GM18870 (cell line): ENCODE measurements around the gene SLC12A2.

Experiments used
- ATAC-seq: cut with Tn5 transposase; IDR thresholded peaks from one replicate; pipeline ENCODE4 v1.9.1; 2021; ENCODE audit warnings: moderate library complexity; ENCODE audit not compliant: unreplicated experiment

Gene SLC12A2

DNA sequence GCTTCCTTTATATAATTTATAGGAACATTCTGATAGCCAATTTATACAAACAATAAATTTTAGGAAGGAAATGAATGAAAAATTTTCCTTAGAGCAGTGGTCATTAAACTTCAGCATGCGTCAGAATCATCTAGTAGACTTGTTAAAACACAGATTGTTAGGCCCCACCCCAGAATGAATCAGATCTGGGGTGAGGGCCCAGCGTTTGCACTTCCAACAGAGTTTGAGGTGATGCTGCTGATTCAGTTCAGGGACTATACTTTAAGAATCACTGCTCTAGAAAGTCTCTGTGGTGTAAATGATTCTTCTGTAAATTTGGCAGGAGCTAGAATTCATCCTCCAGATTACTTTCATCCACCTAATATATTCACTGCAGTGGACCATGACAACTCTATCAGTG is 80.4 kb downstream of the SLC12A2 start:
- no peak for ATAC-seq

DNA sequence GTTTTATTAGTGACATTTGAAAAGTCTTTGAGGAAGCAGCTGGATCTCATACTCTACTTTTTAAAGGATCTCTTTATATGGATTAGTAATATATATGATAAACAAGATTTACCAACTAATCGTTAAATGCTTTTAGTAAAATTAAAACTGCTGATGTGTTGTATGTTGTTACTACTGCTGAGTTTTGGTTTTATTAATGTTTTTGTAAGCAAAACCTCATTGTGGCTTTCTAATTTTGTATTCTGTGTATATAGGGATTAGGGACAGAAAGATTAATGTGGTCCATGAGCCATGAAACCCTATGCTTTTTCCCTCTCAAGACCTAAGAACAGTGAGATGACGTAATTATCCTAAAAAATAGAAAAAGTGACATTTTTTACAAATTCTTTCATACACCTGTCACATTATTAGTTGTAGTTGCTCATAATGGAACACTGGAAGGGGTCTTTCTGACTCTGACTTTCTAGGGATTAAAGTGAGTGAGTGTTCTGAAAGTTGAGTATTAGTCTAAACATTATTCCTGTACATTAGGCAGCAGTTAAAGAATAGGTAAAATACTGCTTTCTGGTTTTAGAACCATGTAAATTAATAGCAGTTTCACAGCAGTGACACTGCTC is 85.9 kb downstream of the SLC12A2 start:
- no peak for ATAC-seq

DNA sequence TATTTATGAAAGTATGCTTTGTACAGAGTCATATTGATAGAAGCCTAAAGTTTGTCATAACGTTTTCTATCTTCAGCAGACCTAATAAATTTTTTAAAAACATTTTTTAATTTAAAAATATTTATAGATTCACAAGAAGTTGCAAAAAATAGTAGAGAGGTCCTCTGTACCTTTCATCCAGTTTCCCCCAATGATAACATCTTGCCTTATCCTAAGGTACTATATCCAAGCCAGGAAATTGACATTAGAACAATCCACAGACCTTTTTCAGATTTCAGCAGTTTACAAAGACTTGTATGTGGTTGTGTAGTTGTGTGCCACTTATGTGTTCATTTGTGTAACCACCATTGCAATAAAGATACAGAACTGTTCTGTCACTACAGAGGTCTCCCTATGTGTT is 88.5 kb downstream of the SLC12A2 start:
- ATAC-seq: no peak

GRCh38 chr5:128174951-128175350 is 91.4 kb downstream of the SLC12A2 start:
- no peak for ATAC-seq

GRCh38 chr5:128192368-128192767 is 108.8 kb downstream of the SLC12A2 start:
- ATAC-seq: peak; percentile 73

DNA sequence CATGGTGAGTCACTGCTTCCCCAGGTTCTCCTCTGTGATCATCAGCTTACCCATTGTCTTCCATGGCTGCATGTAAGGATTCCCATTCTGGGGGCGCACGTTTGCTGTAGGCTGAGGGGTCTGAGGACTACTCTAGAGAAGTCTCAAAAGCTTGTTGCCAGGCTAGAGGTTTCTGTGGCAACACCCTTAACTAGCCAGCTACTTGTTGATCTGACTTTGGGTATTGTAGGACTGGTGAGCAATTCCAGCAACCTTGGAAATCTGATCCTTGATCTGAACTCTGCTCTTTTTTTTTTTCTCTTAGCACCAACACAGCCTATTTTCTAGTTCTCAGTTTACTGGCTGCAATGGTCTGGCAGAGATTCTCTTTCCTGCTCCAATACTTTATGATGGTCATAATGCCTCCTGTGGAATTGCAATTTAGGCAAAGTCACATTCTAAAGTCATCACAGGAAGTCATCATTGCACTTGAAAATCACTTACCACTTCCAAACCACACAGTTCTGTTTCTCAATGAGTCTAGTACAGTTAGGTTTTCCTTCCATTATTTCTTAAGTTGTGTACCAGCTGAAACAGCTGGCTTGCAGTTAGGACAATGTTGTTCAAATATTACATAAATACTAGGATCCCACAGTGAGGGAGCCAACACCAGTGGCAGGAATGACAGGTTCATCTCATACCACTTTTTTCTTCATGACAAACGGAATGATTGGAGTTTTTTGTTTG is 110.3 kb downstream of the SLC12A2 start:
- no peak for ATAC-seq

DNA sequence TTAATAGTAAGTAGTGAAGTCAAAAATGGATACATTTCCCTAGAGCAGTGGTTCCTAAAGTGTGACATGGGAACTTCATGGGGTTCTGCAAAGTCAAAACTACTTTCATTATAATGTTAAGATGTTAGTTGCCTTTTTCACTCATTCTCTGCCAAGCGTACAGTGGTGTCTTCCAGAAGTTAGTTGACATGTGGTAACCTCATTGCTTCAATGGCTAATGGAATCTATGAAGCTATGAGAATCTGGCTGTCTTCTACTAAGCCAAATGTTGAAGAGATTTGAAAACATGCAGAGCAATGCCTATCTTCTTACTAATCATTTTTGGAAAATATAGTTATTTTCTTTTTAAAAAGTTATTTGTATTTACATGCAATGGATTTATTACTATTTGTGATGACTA is 111.8 kb downstream of the SLC12A2 start:
- no peak for ATAC-seq

DNA sequence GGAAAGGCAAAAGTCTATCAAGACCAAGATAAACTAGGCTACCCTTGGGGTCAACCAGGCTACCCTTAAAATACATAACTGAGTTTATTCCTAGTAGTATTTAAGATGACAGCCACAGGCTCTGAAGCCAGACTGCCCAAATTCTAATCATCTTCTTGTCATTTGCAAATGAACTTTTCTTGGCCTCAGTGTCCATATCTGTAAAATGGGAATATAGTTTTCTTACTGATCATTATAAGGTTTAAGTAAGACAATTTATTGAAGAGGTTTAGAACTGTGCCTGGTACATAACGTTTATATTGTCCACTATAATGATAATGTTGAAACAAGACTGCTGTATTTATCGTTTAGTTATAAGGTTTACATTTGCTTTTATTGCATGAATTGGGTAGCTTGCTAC is 112.5 kb downstream of the SLC12A2 start:
- ATAC-seq: no peak

DNA sequence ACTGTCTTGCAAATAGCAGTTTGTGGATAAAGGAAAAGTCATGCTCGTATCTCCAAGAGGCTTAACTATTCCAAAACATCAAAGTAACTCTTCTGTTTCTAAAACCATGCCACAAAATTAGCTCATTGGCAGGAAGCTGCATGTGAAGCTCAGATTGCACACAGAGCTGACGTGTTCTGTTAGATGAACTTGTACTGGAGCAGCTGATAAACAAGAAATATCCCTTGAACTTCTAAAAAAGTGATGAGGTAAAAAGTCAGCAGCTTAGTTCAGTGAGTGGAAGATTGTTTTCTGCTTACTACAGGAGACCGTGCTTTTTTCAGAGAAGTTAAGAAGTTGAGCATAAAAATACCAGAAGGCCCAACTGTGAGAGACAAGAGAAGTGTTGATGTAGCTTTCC is 113.2 kb downstream of the SLC12A2 start:
- no peak for ATAC-seq

- ATAC-seq: peak; percentile 45
Measured at GRCh38 chr5:128197896-128198522, 114.4 kb downstream of the SLC12A2 start.

GRCh38 chr5:128199104-128199503 is 115.5 kb downstream of the SLC12A2 start:
- no peak for ATAC-seq

DNA sequence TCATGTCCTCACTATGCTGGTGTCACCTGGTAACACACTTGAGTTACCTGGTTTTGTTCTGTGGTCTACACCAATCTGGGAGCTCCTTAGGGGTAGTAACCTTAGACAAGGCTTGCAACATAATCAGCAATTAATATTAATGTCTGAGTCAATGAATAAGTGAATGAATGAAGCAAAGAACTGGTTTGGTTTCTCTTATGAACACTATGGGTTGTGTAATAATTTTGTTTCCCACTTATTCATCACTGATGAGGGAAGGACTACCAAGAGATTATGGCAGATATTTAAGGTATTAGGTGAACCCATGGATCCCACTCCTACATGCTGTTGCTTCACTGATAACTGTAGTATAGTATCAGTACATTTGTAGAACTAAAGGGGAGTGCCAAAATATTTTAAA is 116.0 kb downstream of the SLC12A2 start:
- no peak for ATAC-seq

- peak; percentile 77 for ATAC-seq
Measured at GRCh38 chr5:128201065-128201926, 117.7 kb downstream of the SLC12A2 start.

DNA sequence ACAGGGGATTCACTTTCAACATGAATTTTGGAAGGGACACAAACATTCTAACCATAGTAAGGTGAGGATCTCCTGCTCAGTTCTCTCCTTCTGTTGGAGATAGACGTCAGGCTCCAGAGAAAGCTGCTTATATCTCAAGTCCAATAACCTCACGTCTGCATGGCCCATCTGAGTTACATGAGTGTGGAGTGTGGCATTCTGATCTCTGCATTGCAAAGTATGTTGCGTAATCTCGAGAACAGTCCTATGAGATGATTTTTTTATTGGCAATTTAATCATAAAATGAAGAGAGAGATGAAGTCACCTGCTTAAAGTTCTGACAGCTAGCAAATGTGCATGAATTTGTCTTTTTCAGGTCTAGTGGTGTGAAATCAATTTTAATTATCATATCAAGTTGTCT is 118.8 kb downstream of the SLC12A2 start:
- no peak for ATAC-seq

DNA sequence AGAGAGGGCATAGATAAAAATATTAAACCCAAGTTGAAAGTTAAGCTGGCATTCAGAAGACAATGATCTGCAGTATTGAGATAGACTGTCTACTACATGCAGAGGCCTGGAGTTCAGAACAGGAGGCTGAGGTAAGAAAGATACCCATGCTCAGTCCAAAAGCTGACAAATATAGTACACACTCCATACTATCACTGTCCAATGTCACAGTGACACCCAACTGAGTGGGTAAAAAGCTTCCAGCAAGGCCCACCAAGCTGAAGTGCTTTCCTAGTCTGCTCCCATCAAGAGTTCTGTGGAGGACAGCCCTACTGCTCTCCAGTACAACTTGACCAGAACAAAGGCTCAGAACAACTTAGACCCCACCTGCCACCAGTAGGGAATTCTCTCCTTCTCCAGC is 124.9 kb downstream of the SLC12A2 start:
- no peak for ATAC-seq

GRCh38 chr5:128212191-128212806 is 128.7 kb downstream of the SLC12A2 start:
- no peak for ATAC-seq

DNA sequence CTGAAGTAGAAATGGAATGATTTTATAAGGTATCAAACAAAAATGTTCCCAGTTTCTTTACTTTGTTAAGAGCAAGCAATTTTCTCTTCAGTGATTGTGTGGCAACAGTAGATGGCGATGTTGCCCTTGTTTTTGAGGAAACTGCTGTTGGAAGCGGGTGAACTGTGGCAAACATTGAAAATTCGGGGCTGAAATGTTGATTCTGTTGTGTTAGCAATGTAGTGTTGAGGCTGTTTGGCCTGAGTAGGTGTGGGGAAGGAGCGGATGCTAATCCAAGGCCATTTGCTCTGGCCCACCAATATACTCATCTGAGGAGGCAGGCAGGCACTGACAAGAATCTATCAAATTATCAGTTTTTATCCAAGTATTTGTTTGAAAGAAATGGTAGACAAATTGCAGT is 129.8 kb downstream of the SLC12A2 start:
- ATAC-seq: peak; percentile 74

- no peak for ATAC-seq
Measured at GRCh38 chr5:128213833-128214232, 130.3 kb downstream of the SLC12A2 start.

DNA sequence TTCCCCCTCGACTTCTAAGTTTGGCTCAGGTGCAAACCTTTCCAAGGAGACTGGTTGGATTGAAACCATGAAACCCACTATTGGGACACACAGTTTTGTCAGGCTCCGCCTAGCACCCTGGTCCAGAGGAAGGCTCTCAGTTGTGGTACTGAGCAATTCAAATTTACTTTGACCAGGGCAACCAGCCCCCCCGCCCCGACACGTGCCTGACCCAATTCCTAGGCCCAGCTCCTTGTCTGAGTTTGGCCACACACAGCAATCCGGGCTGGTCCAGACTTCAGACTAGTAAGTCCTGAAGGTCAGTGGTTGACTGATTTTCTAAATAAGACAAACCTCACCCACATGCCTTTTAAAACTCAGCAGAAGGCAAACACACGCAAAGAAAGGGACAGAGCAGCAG is 132.7 kb downstream of the SLC12A2 start:
- ATAC-seq: no peak

DNA sequence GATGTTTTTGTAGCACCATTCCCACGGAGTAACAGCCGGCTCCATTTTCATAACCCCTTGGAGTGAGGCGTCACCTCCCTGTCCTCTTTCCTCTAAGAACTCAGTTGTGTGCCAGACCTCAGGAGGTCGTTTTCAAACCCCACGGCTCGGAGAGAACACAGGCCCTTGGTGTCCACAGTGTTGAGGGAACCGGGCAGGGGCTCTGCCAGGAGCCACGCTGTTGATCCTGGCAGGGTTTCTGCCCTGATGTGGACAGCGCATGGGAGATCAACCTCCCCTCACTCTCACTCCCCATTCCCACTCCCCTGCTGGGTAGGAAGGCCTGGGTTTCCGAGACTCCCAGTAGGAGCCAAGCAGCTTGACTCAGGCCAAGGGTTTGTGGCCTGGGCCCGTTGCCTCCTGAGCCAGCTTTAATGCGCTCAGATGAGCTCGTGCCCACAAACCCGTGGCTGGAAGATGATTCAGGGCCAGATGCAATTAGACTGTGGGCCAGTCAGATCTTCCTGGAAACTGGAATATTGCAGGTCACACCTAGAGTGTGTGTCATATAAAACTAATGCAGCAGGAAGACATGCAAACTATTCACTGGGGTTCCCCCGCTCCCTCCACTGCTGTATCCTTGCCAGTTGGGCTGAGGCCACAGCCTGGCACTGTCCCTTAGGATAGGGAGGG is 133.4 kb downstream of the SLC12A2 start:
- ATAC-seq: no peak
